ENCODE data around the gene FRAT2.

The FRAT2 gene

GRCh38 chr10:97307866-97308780 is 26.4 kb downstream of the FRAT2 start:
- no peaks in the 10 kb centered on the region for H3F3A ChIP-seq (ENCODE audit: insufficient read depth, low read length)
- no peaks in the 10 kb centered on the region for H3K36me3 ChIP-seq (ENCODE audit: insufficient read depth, low read length)
- H3K4me1 ChIP-seq (ENCODE audit: insufficient read depth, low read length, severe bottlenecking): no peaks in the 10 kb centered on the region
- no peak overlapping the region for H3K27ac ChIP-seq (ENCODE audit: low read depth, low read length, poor library complexity, severe bottlenecking)
- no peaks in the 10 kb centered on the region for H3K79me2 ChIP-seq (ENCODE audit: insufficient read depth, low read length)
- no peak overlapping the region for H3K9ac ChIP-seq (ENCODE audit: low read length)
- no peak for TF ChIP-seq EZH2 (IDR thresholded peaks at IDR 0.05; ENCODE audit: borderline replicate concordance, low read length)
- no peak for TF ChIP-seq CTCF (IDR thresholded peaks at IDR 0.05; ENCODE audit: low read length)
- H3K4me3 ChIP-seq (ENCODE audit: low read depth, low read length, poor library complexity, severe bottlenecking): no peak overlapping the region
- H2AFZ ChIP-seq (ENCODE audit: low read length): no peak overlapping the region
- no peaks in the 10 kb centered on the region for H3K9me2 ChIP-seq (ENCODE audit: low read depth, low read length)
- no peaks in the 10 kb centered on the region for H3K9me3 ChIP-seq (ENCODE audit: low read length)
- H4K20me1 ChIP-seq (ENCODE audit: insufficient read depth, low read length): no peaks in the 10 kb centered on the region
- H3K27me3 ChIP-seq (ENCODE audit: insufficient read depth, low read length): no peaks in the 10 kb centered on the region
- H3K4me2 ChIP-seq (ENCODE audit: low read length): no peak overlapping the region

DNA sequence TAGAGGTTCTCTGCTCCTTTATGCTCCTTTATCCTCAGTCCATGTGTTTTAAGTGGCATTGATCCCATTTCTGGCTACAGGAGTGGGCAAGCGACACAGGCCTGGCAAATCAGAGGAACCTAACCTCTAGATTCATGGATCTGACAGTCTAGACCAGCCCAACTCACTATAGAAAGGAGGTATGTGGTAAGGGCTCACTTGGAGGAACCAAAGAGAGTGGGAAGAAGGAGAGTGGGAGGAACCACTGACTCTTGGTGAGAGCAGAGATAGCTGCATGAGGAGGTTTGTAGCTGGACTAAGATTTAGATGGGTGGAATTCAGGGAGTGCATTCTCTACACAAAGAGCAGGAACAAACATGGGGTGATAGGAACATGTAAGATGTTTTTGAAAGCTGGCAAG is 27.1 kb downstream of the FRAT2 start:
- Histone ChIP-seq H3K4me1 (ENCODE audit: insufficient read depth, low read length, severe bottlenecking) (no peaks in the 10 kb centered on the region), H3K4me2 (ENCODE audit: low read length) (no peak overlapping the region), H3K79me2 (ENCODE audit: insufficient read depth, low read length) (no peaks in the 10 kb centered on the region), H3K9ac (ENCODE audit: low read length) (no peak overlapping the region), H3K27ac (ENCODE audit: low read depth, low read length, poor library complexity, severe bottlenecking) (no peak overlapping the region), H3K9me3 (ENCODE audit: low read length) (no peaks in the 10 kb centered on the region), H2AFZ (ENCODE audit: low read length) (no peak overlapping the region), H3F3A (ENCODE audit: insufficient read depth, low read length) (no peaks in the 10 kb centered on the region), H3K27me3 (ENCODE audit: insufficient read depth, low read length) (no peaks in the 10 kb centered on the region), H3K4me3 (ENCODE audit: low read depth, low read length, poor library complexity, severe bottlenecking) (no peak overlapping the region), H3K36me3 (ENCODE audit: insufficient read depth, low read length) (no peaks in the 10 kb centered on the region), H3K9me2 (ENCODE audit: low read depth, low read length) (no peaks in the 10 kb centered on the region), H4K20me1 (ENCODE audit: insufficient read depth, low read length) (no peaks in the 10 kb centered on the region)
- TF ChIP-seq CTCF (IDR thresholded peaks at IDR 0.05; ENCODE audit: low read length) (no peak), EZH2 (IDR thresholded peaks at IDR 0.05; ENCODE audit: borderline replicate concordance, low read length) (no peak)

DNA sequence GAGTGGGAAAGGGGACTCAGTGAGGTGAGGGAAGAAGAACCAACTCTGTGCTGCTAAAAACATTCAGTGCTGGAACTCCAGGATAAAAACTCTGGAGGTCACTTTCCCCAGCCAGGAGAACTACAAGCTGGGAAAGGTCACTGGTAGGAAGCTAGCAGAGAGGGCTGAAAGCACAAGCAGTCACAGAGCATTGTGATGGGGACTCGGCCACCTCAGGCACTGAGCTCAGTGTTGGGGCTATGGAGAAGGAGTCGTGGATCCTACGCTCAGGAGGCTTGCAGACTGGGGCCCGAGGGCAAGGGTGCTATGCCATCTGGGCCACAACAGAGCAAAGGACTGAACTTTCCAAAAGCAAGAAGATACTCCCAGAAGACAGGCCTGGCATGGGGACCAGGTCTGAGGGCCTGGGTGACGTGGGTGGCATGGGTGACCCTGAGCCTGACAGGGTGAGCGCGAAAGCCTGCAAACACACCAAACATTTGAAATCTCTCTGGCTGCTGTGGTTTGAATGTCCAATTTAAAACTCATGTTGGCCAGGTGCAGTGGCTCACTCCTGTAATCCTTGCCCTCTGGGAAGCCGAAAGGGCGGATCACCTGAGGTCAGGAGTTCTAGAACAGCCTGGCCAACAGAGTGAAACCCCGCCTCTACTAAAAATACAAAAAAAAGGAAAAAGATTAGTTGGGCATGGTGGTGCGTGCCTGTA is 32.3 kb downstream of the FRAT2 start:
- Histone ChIP-seq H4K20me1 (ENCODE audit: insufficient read depth, low read length) (no peaks in the 10 kb centered on the region), H3K9me2 (ENCODE audit: low read depth, low read length) (no peaks in the 10 kb centered on the region), H3K4me2 (ENCODE audit: low read length) (no peak overlapping the region), H3K4me1 (ENCODE audit: insufficient read depth, low read length, severe bottlenecking) (no peaks in the 10 kb centered on the region), H3F3A (ENCODE audit: insufficient read depth, low read length) (no peaks in the 10 kb centered on the region), H3K27me3 (ENCODE audit: insufficient read depth, low read length) (no peaks in the 10 kb centered on the region), H3K9me3 (ENCODE audit: low read length) (no peaks in the 10 kb centered on the region), H3K27ac (ENCODE audit: low read depth, low read length, poor library complexity, severe bottlenecking) (no peak overlapping the region), H2AFZ (ENCODE audit: low read length) (no peak overlapping the region), H3K79me2 (ENCODE audit: insufficient read depth, low read length) (no peaks in the 10 kb centered on the region), H3K4me3 (ENCODE audit: low read depth, low read length, poor library complexity, severe bottlenecking) (no peak overlapping the region), H3K36me3 (ENCODE audit: insufficient read depth, low read length) (no peaks in the 10 kb centered on the region), H3K9ac (ENCODE audit: low read length) (no peak overlapping the region)
- no peak for TF ChIP-seq EZH2 (IDR thresholded peaks at IDR 0.05; ENCODE audit: borderline replicate concordance, low read length)
- TF ChIP-seq CTCF (IDR thresholded peaks at IDR 0.05; ENCODE audit: low read length): no peak
